NCI-H82 treated with DMSO at 0.1 percent for 48 hours (cell line): ENCODE data around the gene STC2.
"Not testable (repeated sequence)": the region's sequence is repeated elsewhere in the genome, so short reads cannot be mapped to it uniquely, and the experiment has no call there.

Source experiments
- DNase-seq: peaks from one replicate; lab custom pipeline; 2025; ENCODE audit not compliant: unreplicated experiment; lab: John Stamatoyannopoulos, UW

STC2 gene

DNA sequence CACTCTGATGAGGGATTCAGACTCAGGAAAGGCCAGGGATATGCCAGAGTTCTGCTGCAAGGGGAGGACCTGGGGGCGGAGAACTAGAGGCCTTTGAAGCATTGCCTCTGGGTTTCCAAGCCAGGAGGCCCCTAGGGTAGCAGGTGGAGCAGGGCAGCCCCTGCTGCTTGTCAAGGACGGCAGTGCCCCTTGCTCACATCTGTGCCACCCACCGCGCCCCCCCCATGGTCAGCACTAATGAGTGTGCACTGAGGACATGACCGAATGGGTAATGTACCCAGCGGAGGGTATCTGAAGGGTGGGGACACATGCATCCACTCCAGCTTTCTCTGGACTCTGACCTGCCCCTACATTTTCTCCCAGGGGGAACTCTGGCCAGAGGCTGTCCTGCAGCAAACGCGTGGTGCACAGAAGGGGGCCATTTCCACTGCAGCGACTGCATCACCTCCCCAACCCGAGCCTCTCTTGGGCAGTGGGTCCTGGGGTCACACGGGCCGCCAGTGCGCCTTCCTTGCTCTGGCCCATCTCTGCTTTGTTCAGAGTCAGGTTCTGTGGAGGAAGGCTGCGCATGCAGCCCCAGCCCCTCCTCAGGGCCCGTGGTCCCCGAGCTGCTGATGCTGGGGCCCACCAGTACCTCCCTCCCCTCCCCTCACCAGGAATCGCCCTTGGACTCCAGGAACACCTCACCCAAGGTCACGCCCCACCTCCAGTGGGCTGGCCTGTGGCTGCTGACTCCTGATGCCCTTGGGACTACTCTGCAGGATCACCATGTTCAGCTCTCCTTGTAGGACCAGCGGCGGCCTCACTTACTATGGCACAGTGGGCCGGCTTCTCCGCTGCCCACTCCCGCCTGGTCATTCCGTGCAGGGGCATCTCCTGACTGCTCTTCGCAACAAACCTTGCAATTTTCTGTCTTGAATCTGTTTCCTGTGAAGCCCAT, 31.2 kb downstream of the STC2 start:
- DNase-seq = no peak

- DNase-seq = no peak
Observed at GRCh38 chr5:173295796-173296195, 32.4 kb downstream of the STC2 start.

DNA sequence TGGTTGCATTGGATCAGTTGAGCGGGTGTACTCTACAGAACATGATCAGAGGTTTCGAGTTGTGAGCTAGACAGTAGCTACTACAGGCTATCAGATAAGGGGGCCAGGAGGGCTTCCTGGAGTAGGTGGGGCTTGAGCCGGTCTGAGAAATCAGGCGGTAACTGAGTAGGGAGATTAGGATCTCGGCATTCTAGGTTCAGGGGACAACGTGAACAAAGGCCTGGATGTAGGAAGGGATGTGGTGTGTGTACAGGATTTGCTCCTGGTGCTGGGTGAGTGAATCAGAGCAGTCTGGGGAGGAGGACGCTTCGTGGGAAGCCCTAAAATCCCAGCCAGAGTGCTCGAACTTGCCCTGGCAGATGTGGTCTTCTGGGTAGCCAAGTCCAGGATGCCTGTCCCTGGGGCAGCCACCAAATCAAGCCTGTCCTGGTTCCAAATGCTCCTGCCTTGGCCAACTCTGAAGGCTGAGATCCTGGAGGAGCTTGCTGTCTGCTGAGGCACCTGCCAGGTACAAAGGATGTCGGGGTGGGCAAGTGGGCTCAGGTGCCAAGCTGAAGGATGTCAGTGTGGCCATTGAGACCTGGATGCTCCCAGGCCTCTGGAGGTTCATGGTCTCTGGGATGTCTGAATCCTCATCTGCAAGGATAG, 33.4 kb downstream of the STC2 start:
- no peak for DNase-seq

DNA sequence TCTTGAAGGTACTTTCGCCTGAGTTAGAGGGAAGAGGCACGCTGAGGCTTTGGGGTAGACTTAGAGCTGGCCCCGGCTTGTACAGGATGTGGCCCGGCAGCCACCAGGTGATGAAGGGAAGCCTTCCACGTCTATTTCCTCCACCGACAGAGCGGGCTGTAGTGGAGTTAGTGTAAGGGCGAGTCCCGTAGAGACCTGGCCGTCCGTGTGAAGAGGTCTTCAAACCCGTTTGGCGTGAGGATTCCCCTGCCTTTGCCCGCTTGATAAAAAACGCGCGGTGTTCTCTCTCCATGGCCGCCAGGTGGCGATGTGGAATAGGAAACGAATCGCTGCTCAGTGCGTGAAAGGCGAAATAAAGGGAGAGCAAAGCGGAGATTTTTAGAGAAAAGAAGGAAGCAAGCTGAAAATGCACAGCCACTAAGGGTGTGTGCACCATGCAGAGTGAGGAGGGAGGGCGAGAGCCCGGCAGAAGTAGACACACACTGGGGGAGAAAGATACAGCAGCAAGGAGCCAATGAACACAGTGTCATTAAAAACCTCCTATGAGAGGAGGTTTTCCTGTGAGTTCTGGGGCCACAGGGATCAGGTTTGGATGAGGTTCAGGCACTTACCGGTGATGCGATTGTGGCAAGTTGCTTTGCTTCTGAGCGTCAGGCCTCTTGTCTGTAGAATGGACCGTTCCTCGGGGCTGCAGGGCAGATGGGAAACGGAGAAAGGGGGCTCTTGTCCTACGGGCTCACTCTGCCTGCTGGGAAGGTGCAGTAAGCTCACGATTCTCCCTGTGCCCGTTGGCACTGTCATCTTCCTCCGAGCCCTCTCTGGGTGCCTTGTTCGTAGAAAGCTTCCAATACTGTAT, 34.2 kb downstream of the STC2 start:
- peak; percentile 32 for DNase-seq

GRCh38 chr5:173291722-173292658, 36.2 kb downstream of the STC2 start:
- DNase-seq = no peak

GRCh38 chr5:173290477-173291131, 37.6 kb downstream of the STC2 start:
- DNase-seq = no peak

DNA sequence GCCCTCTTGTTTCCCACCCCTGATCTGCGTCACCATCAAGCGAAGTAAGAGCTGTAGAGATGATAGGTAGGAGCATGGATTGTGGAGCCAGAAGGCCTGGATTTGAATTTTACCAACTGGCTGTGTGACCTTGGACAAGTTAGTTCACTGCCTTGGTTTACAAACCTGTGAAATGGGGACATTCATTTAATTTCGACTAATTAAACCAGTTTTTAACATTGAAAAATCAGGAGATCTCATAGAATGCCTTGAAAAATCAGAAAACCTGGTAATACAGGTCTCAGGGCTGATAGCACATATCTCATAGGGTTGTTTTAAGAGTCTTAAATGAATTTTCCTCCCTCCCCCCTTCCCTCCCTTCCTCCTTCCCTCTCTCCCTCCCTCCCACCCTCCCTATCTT, 38.8 kb downstream of the STC2 start:
- DNase-seq = no peak

DNA sequence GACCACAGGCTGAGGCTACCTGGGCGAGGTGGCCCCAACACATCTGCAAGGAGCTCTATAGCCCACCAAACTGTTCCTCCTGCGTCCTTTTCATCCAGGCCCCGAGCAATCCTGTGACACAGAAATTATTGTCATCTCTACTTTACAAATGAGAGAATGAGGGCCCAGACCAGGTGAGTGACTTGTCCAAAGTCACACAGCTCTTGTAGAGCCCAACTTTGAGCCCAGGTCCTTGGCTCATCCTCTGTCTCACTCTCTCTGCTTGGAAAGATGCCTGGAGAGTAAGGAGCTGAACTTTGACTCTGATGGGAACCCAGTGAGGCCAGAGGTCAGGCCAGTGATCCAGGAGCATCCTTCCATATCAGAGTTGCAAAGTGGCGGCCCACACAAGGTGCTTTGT, 39.6 kb downstream of the STC2 start:
- no peak for DNase-seq

- no peak for DNase-seq
Observed at GRCh38 chr5:173287086-173287485, 41.1 kb downstream of the STC2 start.

GRCh38 chr5:173284343-173284958, 43.8 kb downstream of the STC2 start:
- not testable (repeated sequence) for DNase-seq

GRCh38 chr5:173283318-173284288, 44.6 kb downstream of the STC2 start:
- DNase-seq = peak; percentile 8

DNA sequence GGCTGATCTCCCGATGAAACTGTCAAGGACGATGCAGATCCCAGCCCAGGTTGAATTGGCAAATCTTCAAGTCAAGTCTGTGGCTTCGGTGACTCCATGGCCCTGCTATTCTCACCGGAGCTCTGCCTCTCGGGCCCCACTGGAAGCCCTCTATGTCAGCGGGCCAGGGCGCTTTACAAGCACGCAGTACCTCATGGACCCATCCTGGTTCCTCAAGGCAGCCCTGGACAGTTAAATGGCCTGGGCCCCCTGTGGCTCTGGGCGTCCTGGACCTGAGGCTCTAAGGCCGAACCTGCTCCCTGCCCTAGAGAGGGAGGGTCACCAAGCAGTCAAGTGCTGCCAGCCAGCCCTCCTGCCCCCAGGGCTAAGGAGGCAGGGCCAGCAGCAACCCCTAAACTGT, 45.3 kb downstream of the STC2 start:
- DNase-seq = no peak

DNA sequence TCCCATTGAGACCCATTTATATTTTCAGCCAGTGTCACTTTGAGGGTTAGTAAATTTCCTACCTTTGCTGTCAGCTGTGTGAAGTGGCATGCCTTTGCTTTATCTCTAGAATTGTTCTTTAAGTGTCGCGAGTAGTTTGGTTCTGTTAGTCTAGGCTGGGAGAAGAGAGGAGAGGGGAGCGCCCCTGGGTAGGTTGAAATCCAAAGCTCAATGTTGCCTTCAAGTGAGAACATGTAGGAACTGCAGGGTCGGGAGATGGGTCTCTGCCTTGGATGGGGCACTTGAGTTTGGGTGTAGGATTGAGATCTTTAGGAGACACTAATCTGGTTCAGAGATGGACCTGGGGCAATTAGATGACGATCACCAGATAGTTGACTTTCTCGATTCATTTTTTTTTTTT, 46.3 kb downstream of the STC2 start:
- no peak for DNase-seq

DNA sequence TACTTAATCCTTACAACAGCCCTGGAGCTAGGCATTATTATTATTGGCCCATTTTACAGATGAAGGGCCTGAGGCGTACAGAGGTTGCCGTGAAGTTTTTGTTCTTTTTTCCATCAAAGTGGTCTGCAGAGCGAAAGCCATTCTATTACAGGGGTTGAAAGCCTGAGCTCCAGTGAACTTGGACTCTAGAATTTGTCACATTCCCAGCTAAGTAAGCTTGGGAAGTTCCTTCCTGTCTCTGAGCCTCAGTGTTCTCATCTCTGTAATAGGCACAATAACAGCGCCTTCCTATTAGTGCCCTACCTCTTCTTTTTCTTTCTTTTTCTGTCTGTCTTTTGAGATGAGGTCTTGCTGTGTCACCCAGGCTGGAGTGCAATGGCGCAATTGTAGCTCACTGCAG, 49.0 kb downstream of the STC2 start:
- no peak for DNase-seq

DNA sequence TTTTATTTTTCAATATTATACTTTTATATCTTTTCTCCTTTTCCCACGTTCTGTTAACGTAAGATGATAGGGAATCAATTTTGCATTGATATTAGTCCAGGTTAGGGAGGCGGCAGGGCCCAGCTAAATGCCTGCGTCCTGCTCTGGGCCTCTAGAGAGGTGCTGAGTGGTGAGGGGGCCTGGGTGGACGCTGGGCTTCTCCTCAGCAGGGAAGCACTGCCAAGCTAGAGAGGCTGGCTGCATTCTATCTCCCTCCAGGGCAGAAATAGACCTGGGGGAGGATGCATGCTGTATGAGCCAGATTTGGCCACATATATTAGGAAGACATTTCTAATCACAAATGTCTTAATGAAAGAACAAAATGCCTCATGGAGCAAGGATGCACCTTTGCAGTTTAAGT, 49.6 kb downstream of the STC2 start:
- DNase-seq = no peak

GRCh38 chr5:173278172-173278571, 50.0 kb downstream of the STC2 start:
- DNase-seq = no peak

GRCh38 chr5:173274771-173275170, 53.4 kb downstream of the STC2 start:
- no peak for DNase-seq

DNA sequence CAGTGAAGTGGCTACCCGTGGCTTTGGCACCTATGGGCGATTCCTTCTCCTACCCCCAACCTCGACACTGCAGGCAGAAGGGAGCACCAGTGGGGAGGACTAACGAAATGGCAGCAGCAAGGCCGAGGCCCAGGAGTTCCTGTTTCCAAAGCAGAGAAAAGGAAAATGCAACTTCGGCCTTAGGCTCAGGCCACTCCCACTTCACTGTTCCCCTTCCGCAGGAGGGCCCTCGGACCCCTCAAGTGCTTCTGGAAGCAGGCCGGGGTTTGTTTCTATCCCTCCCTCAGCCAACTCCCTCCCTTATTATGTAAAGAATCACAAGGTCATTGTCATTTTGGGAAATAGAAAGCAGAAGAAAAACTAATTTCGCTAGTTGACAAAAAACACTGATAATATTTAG, 56.8 kb downstream of the STC2 start:
- DNase-seq = no peak
